ENCODE data around the gene EDN1.

Gene EDN1

GRCh38 chr6:12293235-12293930 is 3.2 kb downstream of the EDN1 start:
- intact Hi-C loops (cut with DNase I), result loop anchor here (10.0 kb wide), 1 partner anchor 311 kb away; no protein-coding TSS in a partner anchor
- DNase-seq, result no peak

GRCh38 chr6:12293931-12294807 is 4.0 kb downstream of the EDN1 start:
- intact Hi-C loops (cut with DNase I), result loop anchor here (10.0 kb wide), 1 partner anchor 311 kb away; no protein-coding TSS in a partner anchor
- no peak for DNase-seq

- DNase-seq, result no peak
- intact Hi-C loops (cut with DNase I), result loop anchor here (10.0 kb wide), 1 partner anchor 310 kb away; no protein-coding TSS in a partner anchor
Measured at GRCh38 chr6:12294851-12295536, 4.8 kb downstream of the EDN1 start.

GRCh38 chr6:12295558-12296254 is 5.5 kb downstream of the EDN1 start:
- DNase-seq, result peak in 1 of 10 donors; percentile 50
- intact Hi-C loops (cut with DNase I), result loop anchor here (10.0 kb wide), 1 partner anchor 309 kb away; no protein-coding TSS in a partner anchor

- DNase-seq, result no peak
- intact Hi-C loops (cut with DNase I), result loop anchor here (10.0 kb wide), 1 partner anchor 309 kb away; no protein-coding TSS in a partner anchor
Measured at GRCh38 chr6:12296255-12296573, 6.1 kb downstream of the EDN1 start.

- no peak for DNase-seq
- intact Hi-C loops (cut with DNase I), result loop anchor here (10.0 kb wide), 1 partner anchor 308 kb away; no protein-coding TSS in a partner anchor
Measured at GRCh38 chr6:12296604-12297003, 6.4 kb downstream of the EDN1 start.

- DNase-seq, result no peak
- intact Hi-C loops (cut with DNase I), result loop anchor here (10.0 kb wide), 1 partner anchor 307 kb away; no protein-coding TSS in a partner anchor
Measured at GRCh38 chr6:12297363-12298016, 7.3 kb downstream of the EDN1 start.

GRCh38 chr6:12298017-12298978 is 8.1 kb downstream of the EDN1 start:
- DNase-seq, result no peak
- intact Hi-C loops (cut with DNase I), result loop anchor here (10.0 kb wide), 1 partner anchor 307 kb away; no protein-coding TSS in a partner anchor

GRCh38 chr6:12298995-12299394 is 8.8 kb downstream of the EDN1 start:
- DNase-seq, result no peak
- intact Hi-C loops (cut with DNase I), result loop anchor here (10.0 kb wide), 1 partner anchor 306 kb away; no protein-coding TSS in a partner anchor

- intact Hi-C loops (cut with DNase I), result no loop called here
- DNase-seq, result no peak
Measured at GRCh38 chr6:12301018-12301417, 10.9 kb downstream of the EDN1 start.

GRCh38 chr6:12304487-12304886 is 14.3 kb downstream of the EDN1 start:
- intact Hi-C loops (cut with DNase I), result no loop called here
- no peak for DNase-seq

- intact Hi-C loops (cut with DNase I), result no loop called here
Measured at GRCh38 chr6:12309070-12309469, 18.9 kb downstream of the EDN1 start.

GRCh38 chr6:12311106-12311505 is 20.9 kb downstream of the EDN1 start:
- intact Hi-C loops (cut with DNase I), result no loop called here
- DNase-seq, result no peak

More at GRCh38 chr6:12309070-12309469, 18.9 kb downstream of the EDN1 start:
- no peak for DNase-seq

- intact Hi-C loops (cut with DNase I), result no loop called here
- no peak for DNase-seq
Measured at GRCh38 chr6:12312736-12313135, 22.6 kb downstream of the EDN1 start.

- intact Hi-C loops (cut with DNase I), result no loop called here
- no peak for DNase-seq
Measured at GRCh38 chr6:12313306-12313991, 23.3 kb downstream of the EDN1 start.

- DNase-seq, result no peak
- intact Hi-C loops (cut with DNase I), result no loop called here
Measured at GRCh38 chr6:12313992-12314589, 23.9 kb downstream of the EDN1 start.

- intact Hi-C loops (cut with DNase I), result no loop called here
- DNase-seq, result no peak
Measured at GRCh38 chr6:12314751-12315150, 24.6 kb downstream of the EDN1 start.
